Measurements from ENCODE around the gene WDR62. TPM values are rescaled to one million over a fixed set of nuclear protein-coding genes. Genes with fewer than 3 reads are reported as not detected.

WDR62 gene
- total RNA-seq = 6.1 and 16.3 TPM in 2 replicates

GRCh38 chr19:36054733-36055686, at the start of gene WDR62:
WDR62 (plus strand) TSS chr19:36054897; CDS start chr19:36054972, 75 bp downstream.

DNA sequence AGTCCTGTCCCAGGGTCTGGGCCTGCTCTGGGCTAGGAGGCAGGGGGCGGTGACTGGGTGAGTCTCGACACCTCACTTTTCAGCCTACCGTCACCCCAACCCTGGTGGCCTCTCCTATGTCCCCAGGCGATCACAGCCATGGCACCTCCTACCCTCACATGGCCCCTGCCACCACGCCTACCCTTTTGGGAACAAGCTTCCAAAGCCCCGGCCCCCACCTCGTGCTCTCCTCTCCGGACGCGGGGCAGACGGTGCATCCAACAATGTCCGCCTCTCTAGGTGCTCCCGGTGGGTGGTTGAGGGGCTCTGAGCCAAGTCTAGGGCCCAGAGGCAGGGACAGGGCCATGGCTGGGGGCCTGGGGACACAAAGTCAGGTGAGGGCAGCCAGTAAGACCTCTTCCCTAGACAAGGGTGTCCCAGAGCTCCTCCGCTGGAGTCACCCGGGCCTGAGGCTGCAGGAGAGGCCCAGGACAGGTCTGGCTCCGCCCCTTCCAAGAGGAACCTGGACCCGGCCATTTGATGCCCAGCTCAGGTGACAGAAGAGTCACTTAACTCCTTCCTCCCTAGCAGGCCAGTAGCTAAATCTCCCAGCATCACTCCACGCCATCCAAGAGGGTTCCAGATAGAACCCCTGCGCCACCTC, 46.2 kb upstream of the WDR62 start, which contains the start of gene SYNE4:
TSS of gene SYNE4 (minus strand) at position 478 of the 643 bp plus-strand sequence. CDS start at position 346, 132 bp downstream.

GRCh38 chr19:36014012-36014924, 40.4 kb upstream of the WDR62 start, which contains the start of gene ALKBH6:
ALKBH6 (minus strand) TSS chr19:36014213; CDS start chr19:36013397, 816 bp downstream.

DNA sequence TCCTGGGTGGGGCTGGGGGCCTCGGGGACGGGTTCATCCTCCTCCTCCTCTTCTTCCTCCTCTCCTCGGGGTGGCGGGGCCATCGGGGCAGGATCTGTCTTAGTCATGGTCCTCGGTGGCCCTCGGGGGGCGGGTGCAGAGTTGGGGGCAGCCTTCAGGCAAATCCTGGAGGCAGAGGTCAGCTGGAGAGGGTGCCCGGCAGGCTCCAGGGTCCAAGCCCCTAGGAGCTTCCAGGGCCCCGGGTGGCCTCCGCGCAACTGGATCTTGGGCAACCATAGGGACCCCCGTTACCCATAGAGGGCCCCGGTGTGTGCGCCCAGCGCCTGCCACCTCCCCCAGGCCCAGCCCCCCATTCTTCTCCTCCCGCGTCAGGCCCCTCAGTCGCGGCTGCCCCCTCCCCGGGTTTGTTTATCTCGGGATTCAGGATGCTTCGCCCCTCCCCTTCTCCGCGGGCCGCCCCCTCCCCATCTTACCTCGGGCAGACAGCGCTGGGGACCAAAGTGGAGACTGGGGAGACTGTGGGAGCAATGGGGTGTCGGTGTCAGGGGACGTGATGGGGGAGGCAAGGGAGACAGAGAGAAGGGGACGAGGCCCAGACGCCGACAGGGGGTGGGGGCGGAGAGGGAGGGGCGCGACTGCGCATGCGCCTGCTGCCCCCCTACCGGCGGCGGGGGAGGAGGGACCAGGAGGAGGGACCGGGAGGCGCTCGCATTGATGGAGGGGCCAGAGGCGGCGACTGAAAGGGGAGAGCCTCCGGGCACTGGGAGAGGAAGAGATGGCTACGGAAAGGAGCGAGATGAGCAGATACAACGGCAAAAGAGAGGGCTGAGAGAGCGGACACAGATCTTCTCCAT, 22.2 kb upstream of the WDR62 start, which contains the start of gene CLIP3:
TSS of gene CLIP3 (minus strand) at position 623 of the 854 bp plus-strand sequence. CDS start at position 107, 516 bp downstream.

GRCh38 chr19:36054119-36054732, 471 bp upstream of the WDR62 start, which contains the start of gene THAP8:
THAP8 (minus strand) TSS chr19:36054285; CDS start chr19:36054217, 68 bp downstream.

DNA sequence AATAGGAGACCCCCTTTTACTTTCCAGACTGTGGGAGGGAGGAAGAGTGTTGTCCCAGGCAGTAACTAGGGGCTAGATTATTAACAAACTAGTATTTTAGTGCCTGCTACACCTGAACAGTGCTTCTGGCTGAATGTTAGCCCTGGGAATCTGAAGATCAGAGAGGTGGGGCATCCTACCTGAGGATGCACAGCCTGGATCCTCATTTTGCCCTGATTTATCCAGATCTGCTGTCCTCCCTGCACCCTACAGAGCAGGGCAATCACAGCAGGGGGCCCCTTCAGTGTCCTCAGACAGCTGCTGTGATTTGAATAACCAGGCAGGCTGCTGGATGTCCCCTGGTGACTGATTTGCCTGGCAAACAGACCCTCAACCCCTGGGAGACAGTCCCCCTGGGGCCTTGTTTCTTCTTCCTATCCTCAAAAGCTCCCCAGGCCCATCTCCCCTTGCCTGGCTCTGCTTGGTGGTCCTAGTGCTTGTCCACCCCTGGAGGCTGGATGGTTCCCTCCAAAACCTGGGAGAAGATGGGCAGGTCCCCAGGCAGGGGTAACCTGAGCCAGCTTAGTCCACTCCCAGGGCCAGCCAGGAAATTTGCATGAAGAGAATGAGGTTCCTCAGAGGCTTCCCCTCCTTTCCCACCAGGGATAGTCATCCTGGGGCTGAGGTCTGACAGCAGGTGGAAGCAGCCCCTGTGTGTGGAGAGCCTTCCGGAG, 55.9 kb downstream of the WDR62 start, which contains the start of gene OVOL3:
TSS of gene OVOL3 (plus strand) at position 657 of the 713 bp plus-strand sequence. CDS start 60 bp downstream, outside the sequence.

DNA sequence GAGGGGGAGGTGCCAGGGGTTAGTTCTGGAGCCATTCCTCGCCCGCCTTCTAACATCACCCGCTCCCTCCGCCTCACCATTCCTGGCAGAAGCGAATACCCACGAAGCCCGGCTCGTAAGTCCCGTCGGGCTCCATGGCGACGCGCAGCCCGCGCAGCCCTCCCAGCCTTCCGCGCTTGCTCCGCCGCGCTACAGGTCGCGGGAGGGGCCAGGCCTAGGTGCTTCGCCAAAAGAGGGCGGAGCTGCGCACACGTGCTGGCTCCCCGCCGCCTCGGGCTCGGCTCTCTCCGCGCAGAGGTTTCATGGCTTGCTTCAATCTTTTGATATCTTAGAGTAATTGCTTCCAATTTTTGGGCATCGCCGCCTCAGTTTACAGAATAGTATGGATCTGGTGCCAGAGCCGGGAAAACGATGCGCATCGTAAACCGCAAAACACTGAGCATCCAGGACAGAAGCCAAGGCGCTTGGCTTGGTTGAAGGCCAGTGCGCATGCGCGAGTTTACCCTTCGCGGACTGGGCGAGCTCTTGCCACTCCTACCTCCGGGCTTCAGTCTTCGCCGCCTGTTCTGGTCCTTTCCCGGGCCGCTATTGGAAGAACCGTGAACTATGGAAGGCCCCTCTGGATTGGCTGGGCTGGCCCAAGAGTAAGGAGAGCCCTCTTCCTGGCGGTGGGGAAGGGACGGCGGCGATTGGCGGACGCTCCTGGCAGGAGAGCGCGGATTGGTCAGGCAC, 60.2 kb downstream of the WDR62 start, which contains the start of gene POLR2I:
TSS of gene POLR2I (minus strand) at position 155 of the 732 bp plus-strand sequence. CDS start at position 136, 19 bp downstream.

DNA sequence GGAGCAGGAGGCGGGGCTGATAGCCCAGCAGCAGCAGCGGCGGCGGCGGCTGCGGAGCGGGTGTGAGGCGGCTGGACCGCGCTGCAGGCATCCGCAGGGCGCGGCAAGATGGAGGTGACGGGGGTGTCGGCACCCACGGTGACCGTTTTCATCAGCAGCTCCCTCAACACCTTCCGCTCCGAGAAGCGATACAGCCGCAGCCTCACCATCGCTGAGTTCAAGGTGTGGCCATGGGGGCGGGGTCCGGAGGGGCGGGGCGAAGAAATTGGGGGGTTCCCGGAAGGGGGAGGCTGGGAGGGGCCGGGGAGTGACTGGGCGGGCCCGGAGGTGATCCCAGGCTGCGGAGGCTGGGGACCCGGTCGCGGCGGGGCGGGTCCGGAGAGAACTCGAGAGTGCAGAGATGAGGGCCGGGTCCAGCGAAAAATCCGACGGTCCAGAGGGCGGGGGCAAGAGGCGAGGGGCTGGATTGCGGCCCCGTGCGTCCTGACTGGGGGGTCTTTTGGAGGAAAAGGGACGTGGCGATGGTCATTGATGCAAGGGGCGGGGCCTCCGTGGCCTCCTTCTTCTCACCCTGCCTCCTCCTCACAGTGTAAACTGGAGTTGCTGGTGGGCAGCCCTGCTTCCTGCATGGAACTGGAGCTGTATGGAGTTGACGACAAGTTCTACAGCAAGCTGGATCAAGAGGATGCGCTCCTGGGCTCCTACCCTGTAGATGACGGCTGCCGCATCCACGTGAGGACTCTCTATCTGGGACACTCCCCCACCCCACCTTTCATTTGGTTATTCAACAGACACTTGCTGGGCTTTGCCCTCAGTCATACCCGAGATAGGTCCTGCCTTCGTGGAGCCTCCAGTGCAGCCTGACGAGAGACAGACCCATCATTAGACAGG, 61.0 kb downstream of the WDR62 start, which contains the start of gene TBCB:
TSS of gene TBCB (plus strand) at position 16 of the 891 bp plus-strand sequence. CDS start at position 109, 93 bp downstream.

GRCh38 chr19:36139473-36140303, 85.0 kb downstream of the WDR62 start, which contains the start of gene CAPNS1:
CAPNS1 (plus strand) TSS chr19:36140066; CDS start chr19:36141012, 946 bp downstream.

DNA sequence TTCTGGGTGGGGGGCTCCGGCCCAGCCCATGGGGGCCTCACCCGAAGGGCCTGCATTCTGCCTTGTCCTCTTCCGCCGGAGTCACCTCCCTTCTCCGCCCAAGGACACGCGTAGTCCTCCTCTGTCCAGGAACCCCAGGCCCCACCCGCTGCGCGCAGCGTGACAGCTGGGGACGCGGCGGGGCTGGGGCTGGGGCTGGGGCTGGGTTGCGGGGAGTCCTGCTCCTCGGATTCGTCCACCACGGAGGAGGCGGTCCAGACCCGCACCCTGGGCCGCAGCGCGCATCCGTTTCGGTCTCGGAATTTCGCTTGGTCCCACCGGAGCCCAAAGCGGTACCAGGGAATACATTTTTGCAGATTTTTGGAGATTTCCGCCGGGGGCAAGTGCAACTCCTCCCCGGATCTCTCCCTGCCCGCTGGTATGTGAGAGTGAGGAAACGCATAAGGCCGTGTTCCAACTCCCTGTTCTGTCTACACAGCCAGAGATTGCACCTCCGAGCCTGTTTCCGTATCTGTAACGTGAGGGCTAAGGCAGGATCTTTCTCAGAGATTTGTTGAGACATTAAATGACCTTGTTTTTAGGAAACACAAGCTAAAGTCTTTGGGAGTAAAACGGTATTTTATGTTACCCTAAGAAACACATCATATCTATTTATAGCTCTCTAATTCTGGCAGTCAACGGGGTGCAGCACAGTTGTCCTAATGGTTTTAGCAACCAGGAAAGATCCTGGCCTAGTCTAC, 97.8 kb downstream of the WDR62 start, which contains the start of gene COX7A1:
TSS of gene COX7A1 (minus strand) at position 96 of the 740 bp plus-strand sequence. CDS start at position 56, 40 bp downstream.

Other genes with a start within 250 kb of the WDR62 start
- gene PRODH2, start 242.1 kb upstream of the WDR62 start, total RNA-seq = not detected in 2 replicates
- gene NPHS1, start 202.4 kb upstream of the WDR62 start, total RNA-seq = under 0.01 TPM in 1 of 2 replicates, not detected in the other
- not detected in 2 replicates for gene KIRREL2, start 198.0 kb upstream of the WDR62 start, total RNA-seq
- 3.5 and 6.7 TPM in 2 replicates for gene APLP1, start 186.3 kb upstream of the WDR62 start, total RNA-seq
- gene NFKBID, start 154.4 kb upstream of the WDR62 start, total RNA-seq = 5.6 and 9.9 TPM in 2 replicates
- 0.22 and 1.5 TPM in 2 replicates for gene HCST, start 152.4 kb upstream of the WDR62 start, total RNA-seq
- gene TYROBP, start 146.6 kb upstream of the WDR62 start, total RNA-seq = not detected in 2 replicates
- 1.7 and 2.4 TPM in 2 replicates for gene LRFN3, start 118.5 kb upstream of the WDR62 start, total RNA-seq
- 9.6 and 11.1 TPM in 2 replicates for gene SDHAF1, start 59.7 kb upstream of the WDR62 start, total RNA-seq
- 0.25 TPM in 1 of 2 replicates, not detected in the other for gene SYNE4, start 46.1 kb upstream of the WDR62 start, total RNA-seq
- 15.9 and 20.0 TPM in 2 replicates for gene ALKBH6, start 40.7 kb upstream of the WDR62 start, total RNA-seq
- 5.4 and 12.6 TPM in 2 replicates for gene CLIP3, start 22.0 kb upstream of the WDR62 start, total RNA-seq
- 2.4 and 3.9 TPM in 2 replicates for gene THAP8, start 612 bp upstream of the WDR62 start, total RNA-seq
- not detected in 2 replicates for gene OVOL3, start 56.2 kb downstream of the WDR62 start, total RNA-seq
- 43.2 TPM in 2 replicates for gene POLR2I, start 60.0 kb downstream of the WDR62 start, total RNA-seq
- gene TBCB, start 60.6 kb downstream of the WDR62 start, total RNA-seq = 240 and 342 TPM in 2 replicates
- gene CAPNS1, start 85.2 kb downstream of the WDR62 start, total RNA-seq = 225 and 290 TPM in 2 replicates
- 4.5 and 12.9 TPM in 2 replicates for gene COX7A1, start 97.5 kb downstream of the WDR62 start, total RNA-seq
- 4.4 and 5.2 TPM in 2 replicates for gene ZNF565, start 159.8 kb downstream of the WDR62 start, total RNA-seq
- gene ZNF146, start 160.2 kb downstream of the WDR62 start, total RNA-seq = 92.7 and 131 TPM in 2 replicates

Data from uterine smooth muscle cell (primary cell).